Activated CD4-positive, alpha-beta T cell treated with anti-CD3 and anti-CD28 coated beads, Interleukin-2, amount 50 U/mL, for 24 hours (primary cell): ENCODE data around the gene LDHAL6B.
"Not testable (repeated sequence)": the region's sequence is repeated elsewhere in the genome, so short reads cannot be mapped to it uniquely, and the experiment has no call there.

ENCODE experiments used
- DNase-seq, 2 donors: peaks; one replicate each; pipeline ENCODE4 v3.0.0-alpha.2; 2020; ENCODE audit warnings: low read depth in 1 of 2, low spot score in 1 of 2

Gene LDHAL6B

DNA sequence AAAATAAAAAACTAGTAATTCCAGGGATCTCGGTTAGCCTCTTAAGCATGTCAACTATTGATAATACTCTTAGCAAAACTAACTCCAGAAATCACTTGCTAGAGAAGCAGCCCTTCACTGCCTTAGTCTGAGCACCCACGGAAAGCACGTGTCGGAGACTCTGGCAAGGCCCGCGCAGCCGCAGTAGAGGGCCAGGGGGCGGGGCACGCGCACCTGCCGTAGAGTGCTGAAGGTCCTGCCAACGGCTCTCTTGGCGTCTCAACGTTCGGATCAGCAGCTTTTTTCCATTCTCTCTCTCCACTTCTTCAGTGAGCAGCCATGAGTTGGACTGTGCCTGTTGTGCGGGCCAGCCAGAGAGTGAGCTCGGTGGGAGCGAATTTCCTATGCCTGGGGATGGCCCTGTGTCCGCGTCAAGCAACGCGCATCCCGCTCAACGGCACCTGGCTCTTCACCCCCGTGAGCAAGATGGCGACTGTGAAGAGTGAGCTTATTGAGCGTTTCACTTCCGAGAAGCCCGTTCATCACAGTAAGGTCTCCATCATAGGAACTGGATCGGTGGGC lies at the start of gene LDHAL6B:
Gene LDHAL6B (plus strand): TSS at position 221 of the 561 bp plus-strand sequence. CDS start 98 bp downstream, at position 319.
- no peak for DNase-seq

- DNase-seq: no peak
Observed at GRCh38 chr15:59157396-59157795, 49.2 kb upstream of the LDHAL6B start.

DNA sequence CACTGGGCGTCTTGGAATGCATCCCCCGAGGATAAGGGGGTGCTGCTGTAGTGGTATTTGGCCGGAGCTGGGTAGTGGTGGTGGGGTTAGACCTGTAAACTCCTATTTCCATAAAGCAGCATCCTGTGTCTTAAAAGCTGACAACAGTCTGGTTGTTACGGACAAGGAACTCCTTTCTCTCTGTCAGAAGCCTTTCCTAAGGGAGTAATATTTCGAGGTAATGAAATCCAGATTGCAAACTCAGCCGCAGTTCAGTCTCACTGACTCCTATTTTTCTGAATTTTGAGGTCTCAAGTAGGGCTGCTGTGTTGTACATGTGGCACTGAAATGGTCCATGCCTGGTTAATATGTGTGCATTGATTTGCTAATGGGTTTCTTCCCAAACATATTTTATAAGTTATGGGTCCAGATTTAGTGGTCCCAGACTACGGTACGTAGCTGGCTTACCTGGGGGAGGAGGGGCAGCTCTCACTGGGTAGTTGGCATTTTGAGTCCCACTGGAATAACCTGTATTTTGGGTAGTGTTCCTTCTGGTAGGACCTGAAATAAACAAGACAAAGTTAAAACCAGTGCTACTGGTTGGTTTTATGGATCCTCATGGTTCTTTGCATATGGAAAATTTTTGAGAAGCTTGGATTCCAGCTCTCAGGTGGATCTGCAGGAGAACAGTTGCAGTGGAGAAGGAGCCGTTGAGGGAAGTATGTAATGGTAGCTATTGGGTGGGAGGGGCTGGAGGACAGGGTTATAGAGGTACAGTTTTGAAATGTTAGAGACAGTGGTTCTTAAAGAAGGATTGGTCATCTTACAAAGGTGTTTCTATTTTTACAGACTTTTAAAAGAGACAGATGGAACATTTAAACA lies 48.6 kb upstream of the LDHAL6B start:
- no peak for DNase-seq

GRCh38 chr15:59158701-59159034 lies 48.0 kb upstream of the LDHAL6B start:
- DNase-seq: no peak

- DNase-seq: no peak
Observed at GRCh38 chr15:59159210-59159609, 47.4 kb upstream of the LDHAL6B start.

GRCh38 chr15:59160880-59161593 lies 45.6 kb upstream of the LDHAL6B start:
- no peak for DNase-seq

GRCh38 chr15:59162080-59162479 lies 44.6 kb upstream of the LDHAL6B start:
- DNase-seq: not testable (repeated sequence)

DNA sequence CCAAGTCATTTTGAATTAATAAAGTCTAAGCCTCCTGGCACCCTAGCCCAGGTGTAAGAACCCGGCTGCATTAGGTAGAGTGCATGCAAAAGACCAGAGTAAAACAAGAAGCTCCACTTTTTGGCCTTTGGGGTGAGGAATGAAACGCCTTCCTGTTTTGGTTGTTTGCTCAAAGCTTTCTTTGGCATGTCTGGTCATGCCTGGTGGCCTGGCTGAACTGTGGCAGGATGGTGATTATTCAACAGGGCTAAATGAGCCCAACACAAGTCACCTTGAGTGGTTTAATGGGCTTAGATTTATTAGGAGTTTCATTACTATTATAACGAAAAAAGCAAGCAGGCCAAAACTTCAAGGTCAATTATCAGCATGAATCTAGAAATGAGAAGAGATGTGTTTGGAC lies 40.9 kb upstream of the LDHAL6B start:
- no peak for DNase-seq

DNA sequence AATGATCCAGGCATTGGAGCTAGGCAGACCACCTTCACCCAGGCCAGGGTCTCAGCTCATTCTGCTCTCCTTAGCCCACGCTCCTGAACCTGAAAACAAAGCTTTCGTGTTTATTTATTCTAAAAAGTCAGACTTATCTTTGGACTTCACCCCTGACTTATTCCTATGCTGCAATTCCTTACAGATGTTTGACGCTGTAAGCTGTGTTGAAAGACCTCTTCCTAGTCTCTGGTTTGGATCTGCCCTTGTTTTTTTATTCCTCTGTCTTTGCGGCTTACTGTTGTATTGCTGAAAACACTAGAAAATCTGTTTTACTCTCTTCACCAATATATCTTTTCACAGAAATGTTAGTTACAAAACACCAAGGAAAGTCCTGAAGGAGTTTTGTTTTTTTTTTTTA lies 40.5 kb upstream of the LDHAL6B start:
- DNase-seq: no peak

DNA sequence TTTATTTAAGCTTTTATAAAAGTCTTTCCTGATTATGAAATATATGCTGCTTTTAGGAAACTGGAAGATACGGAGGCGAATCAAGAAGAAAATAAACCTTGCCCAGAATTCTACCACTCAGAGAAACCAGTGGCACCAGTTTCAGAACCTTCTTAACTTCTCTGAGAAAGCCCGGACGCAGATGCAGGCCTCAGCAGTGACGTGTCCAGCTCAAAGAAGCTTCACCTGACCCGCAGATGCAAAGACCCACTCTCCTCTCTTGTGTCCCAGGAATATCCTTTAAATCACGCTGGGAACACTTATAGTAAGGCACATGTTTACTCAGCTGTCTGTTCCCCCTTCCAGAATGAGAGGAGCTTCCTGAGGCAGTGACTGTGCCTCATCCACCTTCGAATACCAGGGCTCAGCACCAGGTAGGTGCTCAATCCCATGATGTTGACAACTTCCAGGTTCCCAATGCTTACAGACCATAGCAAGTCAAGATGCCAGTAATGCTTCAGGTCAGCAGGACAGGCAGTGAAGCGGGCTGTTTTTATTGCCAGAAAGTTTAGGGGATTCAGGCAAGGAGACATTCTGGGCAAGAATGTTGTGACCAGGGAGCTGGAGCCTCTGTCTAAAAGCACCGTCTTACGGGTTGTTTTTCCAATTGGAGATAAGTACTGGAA lies 39.9 kb upstream of the LDHAL6B start:
- no peak for DNase-seq

DNA sequence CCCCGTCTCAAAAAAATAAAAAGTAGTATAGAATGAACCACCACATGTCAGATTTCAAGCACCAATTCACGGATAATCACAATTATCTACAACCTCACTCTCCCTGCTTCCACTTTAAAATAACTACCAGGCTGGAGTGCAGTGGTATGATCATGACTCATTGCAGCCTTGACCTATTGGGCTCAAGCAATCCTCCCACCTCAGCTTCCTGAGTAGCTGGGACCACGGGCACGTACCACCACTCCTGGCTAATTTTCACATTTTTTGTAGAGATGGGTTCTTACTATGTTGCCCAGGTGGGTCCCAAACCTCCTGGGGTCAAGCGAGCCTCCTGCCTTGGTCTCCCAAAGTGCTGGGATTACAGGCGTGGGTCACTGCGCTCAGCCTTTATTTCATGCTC lies 38.1 kb upstream of the LDHAL6B start:
- no peak for DNase-seq

DNA sequence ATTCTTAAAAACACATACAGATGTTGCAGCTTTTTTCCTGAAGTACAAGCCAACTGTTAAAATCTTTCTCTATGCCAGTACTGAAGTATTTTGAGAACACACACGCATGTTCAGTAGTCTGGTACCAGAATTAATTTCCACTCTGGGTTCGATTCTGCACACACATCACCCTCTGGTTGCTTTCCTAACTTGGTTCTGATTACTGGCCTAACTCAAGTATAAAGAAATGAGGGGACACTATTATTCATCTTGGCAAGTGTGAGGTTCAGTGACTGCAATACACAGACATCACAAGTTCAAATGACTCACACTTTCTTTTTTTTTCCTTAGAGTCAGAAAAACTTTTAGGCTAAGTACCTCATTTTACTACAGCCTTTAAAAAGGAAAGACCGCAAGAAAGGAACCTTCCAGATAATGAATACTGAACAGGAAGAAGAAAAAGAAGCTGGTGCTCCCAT lies 37.4 kb upstream of the LDHAL6B start:
- DNase-seq: no peak

- no peak for DNase-seq
Observed at GRCh38 chr15:59170295-59171066, 36.2 kb upstream of the LDHAL6B start.

DNA sequence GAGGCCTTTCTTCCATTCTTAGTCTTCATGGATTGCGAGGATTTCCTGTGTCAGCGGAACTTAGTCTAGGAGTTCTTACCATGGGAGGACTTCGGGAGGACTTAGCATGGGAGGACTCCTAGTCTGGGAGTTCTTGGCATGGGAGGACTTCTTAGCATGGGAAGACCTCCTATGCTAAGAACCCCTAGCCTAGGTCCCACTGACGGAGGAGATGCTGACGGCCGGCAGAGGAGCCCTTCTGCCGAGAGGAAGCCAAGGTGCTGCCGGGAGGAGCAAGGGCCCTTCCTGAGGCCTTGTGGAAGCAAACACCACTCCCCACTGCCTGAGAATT lies 35.6 kb upstream of the LDHAL6B start:
- DNase-seq: no peak

- no peak for DNase-seq
Observed at GRCh38 chr15:59172289-59172901, 34.2 kb upstream of the LDHAL6B start.

- no peak for DNase-seq
Observed at GRCh38 chr15:59173194-59173593, 33.4 kb upstream of the LDHAL6B start.

- no peak for DNase-seq
Observed at GRCh38 chr15:59174151-59174834, 32.4 kb upstream of the LDHAL6B start.

DNA sequence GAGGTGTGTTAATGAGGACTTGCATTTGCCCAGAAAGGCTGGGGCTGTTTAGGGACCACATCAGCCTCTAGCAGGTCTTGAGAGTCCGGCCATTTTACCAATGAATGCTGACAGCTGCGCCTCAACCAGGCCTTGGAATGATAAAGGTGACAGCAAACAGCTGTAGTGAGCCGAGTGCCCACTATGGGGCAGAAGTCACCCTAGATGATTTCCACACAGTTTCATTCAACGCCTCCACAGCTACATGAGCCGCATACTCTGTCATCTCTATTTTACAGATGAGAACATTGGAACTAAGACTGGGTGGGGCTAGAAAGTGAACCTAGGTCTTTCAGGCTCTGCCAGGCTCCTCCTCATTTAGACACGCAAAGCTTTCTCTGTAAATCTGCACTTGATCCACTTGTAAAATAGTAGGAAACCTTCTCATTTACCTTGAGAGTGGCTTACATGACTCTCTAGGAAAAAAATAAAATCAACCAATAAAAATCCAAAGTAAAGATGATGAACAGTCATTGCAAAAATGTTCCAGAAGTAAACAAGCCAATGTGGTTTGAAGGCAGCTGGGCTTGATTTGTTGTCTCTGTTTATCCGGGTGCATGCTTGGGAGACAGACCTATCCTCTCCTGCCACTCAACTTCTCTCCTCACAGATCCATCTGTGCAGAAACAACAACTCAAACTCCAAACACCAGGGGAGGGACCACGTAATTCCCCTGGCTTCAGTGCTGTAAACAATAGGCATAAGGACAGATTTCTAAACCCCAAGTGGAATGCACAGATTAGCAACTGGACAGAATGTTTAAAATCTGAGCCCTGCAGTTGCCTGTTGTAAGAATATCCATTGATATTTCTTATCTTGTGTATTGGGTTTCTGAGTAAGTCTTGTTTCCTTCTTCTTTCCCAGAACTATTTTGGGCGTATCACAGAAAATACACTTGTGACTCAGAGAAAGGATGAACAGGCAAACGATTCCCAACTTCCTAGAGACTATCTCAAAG lies 31.5 kb upstream of the LDHAL6B start:
- peak in 1 of 2 donors; percentile 6 for DNase-seq
